DMS114 treated with DMSO at 0.1 percent for 48 hours (cell line): ENCODE results near the gene ADGRF3.
"Not testable (repeated sequence)": the region's sequence is repeated elsewhere in the genome, so short reads cannot be mapped to it uniquely, and the experiment has no call there.

Source experiments
- DNase-seq: peaks from one replicate; lab custom pipeline; 2025; ENCODE audit not compliant: unreplicated experiment; lab: John Stamatoyannopoulos, UW

Gene ADGRF3, protein sequence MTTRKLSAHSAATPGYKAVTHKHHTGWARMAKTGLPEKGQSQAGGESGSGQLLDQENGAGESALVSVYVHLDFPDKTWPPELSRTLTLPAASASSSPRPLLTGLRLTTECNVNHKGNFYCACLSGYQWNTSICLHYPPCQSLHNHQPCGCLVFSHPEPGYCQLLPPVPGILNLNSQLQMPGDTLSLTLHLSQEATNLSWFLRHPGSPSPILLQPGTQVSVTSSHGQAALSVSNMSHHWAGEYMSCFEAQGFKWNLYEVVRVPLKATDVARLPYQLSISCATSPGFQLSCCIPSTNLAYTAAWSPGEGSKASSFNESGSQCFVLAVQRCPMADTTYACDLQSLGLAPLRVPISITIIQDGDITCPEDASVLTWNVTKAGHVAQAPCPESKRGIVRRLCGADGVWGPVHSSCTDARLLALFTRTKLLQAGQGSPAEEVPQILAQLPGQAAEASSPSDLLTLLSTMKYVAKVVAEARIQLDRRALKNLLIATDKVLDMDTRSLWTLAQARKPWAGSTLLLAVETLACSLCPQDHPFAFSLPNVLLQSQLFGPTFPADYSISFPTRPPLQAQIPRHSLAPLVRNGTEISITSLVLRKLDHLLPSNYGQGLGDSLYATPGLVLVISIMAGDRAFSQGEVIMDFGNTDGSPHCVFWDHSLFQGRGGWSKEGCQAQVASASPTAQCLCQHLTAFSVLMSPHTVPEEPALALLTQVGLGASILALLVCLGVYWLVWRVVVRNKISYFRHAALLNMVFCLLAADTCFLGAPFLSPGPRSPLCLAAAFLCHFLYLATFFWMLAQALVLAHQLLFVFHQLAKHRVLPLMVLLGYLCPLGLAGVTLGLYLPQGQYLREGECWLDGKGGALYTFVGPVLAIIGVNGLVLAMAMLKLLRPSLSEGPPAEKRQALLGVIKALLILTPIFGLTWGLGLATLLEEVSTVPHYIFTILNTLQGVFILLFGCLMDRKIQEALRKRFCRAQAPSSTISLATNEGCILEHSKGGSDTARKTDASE

DNA sequence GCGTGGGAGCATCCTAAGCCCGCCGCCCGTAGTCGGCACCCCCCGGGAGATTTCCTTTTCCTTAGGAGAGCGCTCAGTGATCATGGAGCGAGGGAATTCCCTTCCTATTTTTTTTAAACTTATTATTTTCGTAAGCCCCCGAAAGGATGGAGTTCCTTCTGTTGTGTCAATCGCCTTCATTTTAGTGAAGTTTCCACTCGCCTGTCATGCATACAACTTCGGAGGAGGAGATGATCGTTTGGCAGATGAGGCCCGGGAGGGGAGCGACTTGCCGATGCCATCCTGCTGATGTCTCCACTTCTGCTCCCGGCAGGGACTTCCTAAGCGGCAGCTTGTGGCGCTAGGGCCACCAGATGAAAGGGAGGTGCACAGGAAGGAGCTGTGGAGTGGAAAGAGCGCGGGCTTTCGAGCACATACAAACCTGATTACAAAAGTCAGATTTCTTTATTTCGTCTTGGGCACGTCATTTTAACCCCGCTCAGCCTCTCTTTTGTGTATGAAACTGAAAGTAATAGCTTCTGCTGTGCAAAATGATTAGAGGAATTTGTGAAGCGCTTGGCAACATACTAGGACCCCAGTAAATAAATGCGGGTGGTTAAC, at the start of gene ADGRF3:
TSS of gene ADGRF3 (minus strand) at position 336 of the 600 bp plus-strand sequence. CDS start 555 bp downstream, outside the sequence.
- DNase-seq: peak; percentile 23

DNA sequence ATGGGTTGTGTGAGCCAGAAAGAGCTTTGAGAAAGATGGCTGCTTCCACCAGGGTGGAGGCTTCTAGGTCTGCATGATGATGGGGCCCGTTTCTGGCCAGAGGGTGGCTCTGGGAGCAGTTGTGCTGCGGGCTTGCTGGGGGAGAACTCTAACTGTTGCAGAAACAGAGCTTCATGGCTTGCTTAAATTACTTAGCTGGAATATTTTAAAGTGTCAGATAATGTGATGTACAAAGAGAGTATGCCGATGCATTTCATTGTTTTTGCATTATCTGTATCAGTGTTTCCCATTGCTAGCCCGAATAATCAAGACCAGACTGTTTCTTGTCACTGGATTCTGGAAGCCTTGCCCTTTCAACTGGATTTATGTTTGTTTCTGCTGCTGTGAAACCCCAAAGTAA, 48.8 kb upstream of the ADGRF3 start:
- DNase-seq: no peak

DNA sequence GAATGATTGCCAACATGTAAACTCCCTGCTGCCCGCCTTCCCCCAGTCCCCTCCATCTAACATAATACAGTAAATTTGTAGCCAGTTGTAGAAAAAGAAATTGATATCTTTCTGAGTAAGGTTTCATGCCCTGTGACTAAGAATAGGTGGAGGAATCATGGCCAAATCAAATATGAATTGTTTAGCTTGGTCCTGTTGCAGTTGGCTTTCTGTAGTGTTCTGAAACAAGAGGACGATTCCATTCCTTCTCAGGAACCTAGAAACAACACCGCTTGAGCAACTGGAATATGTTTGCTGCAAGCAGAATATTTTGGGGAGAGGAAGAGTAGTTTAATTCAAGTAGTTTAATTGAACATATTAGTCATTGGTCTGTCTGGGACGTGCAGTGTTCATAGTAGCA, 48.1 kb upstream of the ADGRF3 start:
- DNase-seq: no peak

DNA sequence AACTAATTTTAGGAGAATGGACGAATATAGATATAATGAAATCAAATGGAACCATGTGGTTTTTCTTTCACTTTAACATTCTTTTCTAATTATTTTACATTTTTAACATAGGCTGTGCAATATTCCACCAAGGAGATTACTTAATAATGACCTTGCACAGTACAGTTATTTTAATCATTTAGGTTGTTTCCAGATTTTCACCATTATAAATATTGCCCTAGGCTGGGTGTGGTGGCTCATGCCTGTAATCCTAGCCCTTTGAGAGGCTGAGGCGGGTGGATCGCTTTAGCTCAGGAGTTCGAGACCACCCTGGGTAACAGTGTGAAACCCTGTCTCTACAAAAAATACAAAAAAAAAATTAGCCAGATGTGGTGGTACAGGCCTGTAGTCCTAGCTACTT, 40.6 kb upstream of the ADGRF3 start:
- DNase-seq: no peak

- no peak for DNase-seq
Observed at GRCh38 chr2:26384597-26384996, 38.0 kb upstream of the ADGRF3 start.

GRCh38 chr2:26384183-26384582, 37.6 kb upstream of the ADGRF3 start:
- DNase-seq: no peak

DNA sequence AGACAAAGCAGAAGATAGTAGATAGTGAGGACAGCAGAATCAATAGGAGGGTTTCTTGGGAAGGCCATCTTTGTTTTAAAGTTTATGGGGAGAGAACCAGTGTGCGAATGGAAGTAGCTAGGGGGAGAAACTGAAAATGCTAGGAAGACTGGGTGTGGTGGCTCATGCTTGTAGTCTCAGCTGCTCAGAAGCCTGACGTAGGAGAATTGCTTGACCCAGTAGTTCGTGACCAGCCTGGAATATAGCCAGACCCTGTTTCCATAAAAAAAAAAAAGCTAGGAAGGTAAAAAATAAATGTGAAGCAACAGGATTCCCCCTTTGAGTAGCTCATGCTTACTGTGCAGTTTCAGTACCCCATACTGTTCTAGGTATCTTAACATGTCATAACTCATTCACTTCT, 36.0 kb upstream of the ADGRF3 start:
- DNase-seq: no peak

GRCh38 chr2:26380281-26380680, 33.7 kb upstream of the ADGRF3 start:
- DNase-seq: no peak

GRCh38 chr2:26376799-26377198, 30.2 kb upstream of the ADGRF3 start:
- DNase-seq: no peak

GRCh38 chr2:26370909-26371308, 24.3 kb upstream of the ADGRF3 start:
- DNase-seq: not testable (repeated sequence)

DNA sequence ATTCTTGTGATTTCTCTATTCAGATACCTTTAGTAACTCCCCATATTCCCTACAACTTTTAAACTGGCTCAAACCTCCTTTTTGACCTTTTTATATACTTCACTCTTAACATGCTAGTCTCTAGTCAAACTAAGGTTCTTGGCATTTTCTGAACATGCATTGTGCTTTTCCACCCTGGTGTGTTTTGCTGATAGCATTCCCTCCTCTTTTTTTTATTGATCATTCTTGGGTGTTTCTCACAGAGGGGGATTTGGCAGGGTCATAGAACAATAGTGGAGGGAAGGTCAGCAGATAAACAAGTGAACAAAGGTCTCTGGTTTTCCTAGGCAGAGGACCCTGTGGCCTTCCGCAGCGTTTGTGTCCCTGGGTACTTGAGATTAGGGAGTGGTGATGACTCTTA, 23.1 kb upstream of the ADGRF3 start:
- DNase-seq: not testable (repeated sequence)

DNA sequence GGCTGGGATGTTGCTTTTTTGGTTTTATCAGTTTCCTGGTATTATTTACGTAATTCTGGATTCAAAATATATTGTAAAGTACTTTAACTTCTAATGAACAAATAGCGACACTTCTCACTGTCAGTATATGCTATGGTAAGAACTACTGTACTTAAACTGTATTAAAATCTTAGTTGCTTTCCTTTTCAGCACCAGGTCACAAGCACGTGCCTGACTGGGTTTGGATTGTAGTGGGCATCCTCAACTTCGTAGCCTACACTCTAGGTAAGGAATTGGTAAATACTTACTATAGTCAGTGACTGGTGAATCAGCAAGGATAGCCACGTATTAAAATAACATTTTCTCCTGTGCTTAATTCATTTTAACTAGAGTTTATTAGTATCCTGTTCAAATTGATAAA, 20.4 kb upstream of the ADGRF3 start:
- no peak for DNase-seq

DNA sequence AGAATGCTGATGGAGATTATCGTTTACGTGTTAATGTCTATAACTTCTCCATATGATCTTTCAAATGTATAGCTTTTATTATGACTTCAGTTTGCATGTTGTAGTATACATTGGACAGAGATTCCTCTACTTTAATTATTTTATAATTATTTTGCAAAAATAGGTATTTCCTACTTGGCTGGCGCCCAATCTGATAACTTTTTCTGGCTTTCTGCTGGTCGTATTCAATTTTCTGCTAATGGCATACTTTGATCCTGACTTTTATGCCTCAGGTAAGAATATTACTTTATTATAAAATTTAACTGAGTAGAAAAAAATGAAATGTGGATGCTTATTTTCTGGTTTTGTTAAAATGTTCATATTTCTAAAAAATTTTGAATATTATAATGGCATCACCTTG, 18.1 kb upstream of the ADGRF3 start:
- DNase-seq: no peak

DNA sequence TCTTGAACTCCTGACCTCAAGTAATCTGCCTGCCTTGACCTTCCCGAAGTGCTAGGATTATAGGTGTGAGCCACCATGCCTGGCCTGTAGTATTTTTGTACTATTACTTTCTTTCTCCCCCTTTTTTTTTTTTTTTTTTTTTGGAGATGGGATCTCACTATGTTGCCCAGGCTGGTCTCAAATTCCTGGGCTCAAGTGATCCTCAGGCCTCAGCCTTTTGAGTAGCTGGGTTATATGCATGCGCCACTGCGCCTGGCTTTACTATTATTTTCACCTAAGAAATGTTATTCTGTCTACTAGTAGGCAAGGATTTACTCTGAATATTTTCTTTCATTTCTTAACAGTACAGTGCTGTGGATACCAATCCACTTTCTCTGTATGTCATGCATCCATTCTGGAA, 17.4 kb upstream of the ADGRF3 start:
- DNase-seq: no peak

GRCh38 chr2:26363323-26363722, 16.7 kb upstream of the ADGRF3 start:
- no peak for DNase-seq

GRCh38 chr2:26359886-26360473, 13.4 kb upstream of the ADGRF3 start:
- DNase-seq: no peak

- DNase-seq: no peak
Observed at GRCh38 chr2:26356771-26357170, 10.2 kb upstream of the ADGRF3 start.

GRCh38 chr2:26356111-26356510, 9.5 kb upstream of the ADGRF3 start:
- DNase-seq: no peak

- no peak for DNase-seq
Observed at GRCh38 chr2:26355038-26355995, 8.7 kb upstream of the ADGRF3 start.

- not testable (repeated sequence) for DNase-seq
Observed at GRCh38 chr2:26354469-26354868, 7.9 kb upstream of the ADGRF3 start.
